Measurements from ENCODE around the gene SBF2.
"Not testable (repeated sequence)": the region's sequence is repeated elsewhere in the genome, so short reads cannot be mapped to it uniquely, and the experiment has no call there.

Gene SBF2

DNA sequence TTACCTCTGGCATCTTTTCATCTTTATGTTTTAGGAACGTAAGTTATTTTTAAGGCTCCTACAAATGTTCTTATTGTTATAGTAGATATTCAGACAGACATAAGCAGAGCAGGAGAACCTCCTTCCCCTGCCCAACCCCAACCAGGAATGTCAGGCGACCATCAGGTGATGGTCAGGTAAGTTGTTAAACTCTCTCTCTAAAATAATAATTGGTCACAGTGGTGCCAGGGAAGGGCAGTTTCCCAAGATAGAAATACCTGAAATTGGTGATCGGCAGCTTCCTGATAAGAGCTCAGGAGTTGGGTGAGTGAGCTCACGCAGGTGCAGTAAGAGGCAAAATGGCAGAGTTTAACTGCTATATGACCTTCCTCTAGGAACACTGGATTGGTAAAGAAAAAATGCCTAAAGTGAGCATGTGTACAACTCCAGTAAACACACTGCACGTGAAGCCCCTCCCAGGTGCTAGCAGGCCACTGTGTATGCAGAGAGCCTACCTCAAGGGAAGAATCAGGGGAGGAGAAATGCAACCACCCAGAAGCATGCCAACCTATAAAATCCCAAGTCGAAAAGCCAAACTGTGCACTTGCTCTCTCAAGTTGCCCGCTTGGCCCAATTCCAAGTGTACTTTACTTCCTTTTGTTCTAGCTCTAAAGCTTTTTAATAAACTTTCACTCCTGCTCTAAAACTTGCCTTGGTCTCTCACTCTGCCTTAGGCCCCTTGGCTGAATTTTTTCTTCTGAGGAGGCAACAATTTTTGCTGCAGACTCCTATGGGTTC is 273.9 kb downstream of the SBF2 start:
- DNase-seq (ENCODE audit: low read depth, low spot score) = no peak

DNA sequence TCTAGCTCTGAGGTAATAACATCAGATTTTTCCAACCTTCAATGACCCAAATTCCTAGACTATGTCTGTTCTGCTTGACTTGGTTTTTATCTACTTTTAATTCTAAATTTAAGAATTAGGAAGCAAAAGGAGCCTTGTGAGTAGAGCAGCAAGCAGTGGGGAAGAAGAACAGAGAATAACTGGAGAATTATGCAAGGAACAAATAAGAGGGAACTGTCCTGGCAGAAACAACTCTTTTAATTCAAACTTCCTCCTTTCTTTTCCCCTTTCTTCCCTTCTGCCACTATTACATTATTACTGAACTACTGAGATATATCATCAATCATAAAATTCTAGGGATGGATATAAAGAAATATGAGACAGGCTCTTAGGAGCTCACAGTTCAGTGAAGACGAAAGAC is 276.1 kb downstream of the SBF2 start:
- DNase-seq (ENCODE audit: low read depth, low spot score) = no peak

DNA sequence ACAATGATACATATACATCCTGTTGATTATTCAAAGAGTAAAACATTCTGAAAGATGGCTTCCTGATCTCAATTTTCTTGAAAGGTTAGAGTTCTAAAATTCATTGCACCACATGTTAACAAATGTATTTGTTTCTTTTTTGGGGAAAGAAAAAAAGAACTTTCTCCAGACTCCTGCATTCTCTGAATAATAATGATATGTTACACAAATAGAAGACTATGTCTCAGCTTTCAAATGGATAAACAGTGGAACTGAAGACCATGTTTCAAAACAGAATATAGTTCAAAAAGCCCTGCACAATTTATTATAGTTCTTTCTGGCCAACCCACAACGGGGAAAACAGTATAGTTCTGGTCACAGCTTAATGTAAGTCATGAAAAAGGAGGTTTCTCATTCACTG is 277.0 kb downstream of the SBF2 start:
- DNase-seq (ENCODE audit: low read depth, low spot score) = no peak

GRCh38 chr11:10012068-10012467 is 282.0 kb downstream of the SBF2 start:
- DNase-seq (ENCODE audit: low read depth, low spot score) = no peak

GRCh38 chr11:10005955-10006525 is 288.0 kb downstream of the SBF2 start:
- DNase-seq (ENCODE audit: low read depth, low spot score) = no peak

GRCh38 chr11:10004526-10005113 is 289.4 kb downstream of the SBF2 start:
- DNase-seq (ENCODE audit: low read depth, low spot score) = peak; percentile 26

DNA sequence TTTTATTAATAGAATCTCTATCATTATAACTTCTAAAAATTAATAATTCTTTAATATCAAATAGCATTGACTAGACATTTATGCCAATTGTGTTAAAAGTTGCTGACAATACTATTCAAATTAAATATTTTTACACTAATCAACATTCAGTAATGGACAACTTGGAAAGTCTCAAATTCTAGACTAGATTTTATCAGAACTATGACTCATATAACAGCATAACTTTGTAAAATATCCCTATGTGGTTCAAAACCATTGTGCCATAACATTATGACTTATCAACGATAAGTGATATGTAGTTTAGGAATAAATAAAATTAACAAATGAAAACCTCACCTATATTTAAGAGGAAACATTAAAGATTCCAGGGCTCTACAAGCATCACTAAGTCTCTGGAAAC is 291.8 kb downstream of the SBF2 start:
- DNase-seq (ENCODE audit: low read depth, low spot score) = no peak

DNA sequence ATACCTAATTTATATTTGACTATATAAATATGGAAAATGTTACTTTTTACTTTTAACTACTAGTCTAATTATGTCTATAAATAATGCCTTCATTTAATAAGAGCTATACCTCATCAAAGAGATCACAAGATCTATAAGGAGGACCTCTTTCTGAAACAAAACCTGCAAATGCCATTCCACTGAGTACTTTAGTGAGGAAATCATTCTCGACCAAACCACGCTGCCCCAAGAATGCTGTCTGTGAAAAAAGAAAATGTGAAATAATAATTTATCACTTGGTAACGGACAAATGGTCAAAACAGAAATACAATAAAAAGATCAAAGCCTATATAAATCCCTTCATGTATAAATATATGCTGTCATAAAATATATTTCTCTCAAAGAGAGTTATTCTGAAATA is 301.7 kb downstream of the SBF2 start:
- DNase-seq (ENCODE audit: low read depth, low spot score) = peak; percentile 48

- DNase-seq (ENCODE audit: low read depth, low spot score) = no peak
These were observed 303.6 kb downstream of the SBF2 start for GRCh38 chr11:9990221-9990973.

- DNase-seq (ENCODE audit: low read depth, low spot score) = not testable (repeated sequence)
These were observed 306.7 kb downstream of the SBF2 start for GRCh38 chr11:9987303-9987702.

- peak; percentile 17 for DNase-seq (ENCODE audit: low read depth, low spot score)
These were observed 311.0 kb downstream of the SBF2 start for GRCh38 chr11:9982796-9983579.

DNA sequence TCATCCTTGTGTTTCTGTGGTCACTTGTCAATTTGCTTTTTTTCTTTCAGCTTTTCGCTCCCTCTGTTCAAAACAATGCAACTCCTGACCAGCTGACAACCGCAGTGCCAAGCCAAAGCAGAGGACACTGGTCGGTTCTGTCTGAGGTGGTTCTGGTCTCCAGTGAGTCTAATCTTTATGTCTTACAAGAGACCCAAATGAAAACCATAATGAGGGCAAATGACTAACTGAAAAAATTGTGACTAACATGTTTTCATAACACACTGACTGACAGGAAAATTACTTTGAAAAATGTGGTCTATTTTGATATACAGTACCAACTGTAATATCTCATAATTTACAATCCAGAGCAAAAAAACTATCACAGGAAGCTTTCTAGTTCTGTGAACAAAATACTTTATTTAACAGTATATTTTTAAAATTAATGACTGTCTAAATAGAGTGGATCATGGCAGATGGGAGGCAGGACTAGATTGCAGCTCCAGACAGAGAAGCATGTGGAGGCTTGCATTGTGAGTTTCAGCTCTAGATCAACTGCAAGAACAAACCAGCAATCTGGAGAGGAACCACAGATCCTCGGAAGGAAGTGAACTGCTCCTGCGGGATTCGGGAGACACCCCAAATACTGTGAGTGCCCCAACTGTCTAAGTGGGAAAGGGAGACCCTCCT is 311.8 kb downstream of the SBF2 start:
- peak; percentile 16 for DNase-seq (ENCODE audit: low read depth, low spot score)

DNA sequence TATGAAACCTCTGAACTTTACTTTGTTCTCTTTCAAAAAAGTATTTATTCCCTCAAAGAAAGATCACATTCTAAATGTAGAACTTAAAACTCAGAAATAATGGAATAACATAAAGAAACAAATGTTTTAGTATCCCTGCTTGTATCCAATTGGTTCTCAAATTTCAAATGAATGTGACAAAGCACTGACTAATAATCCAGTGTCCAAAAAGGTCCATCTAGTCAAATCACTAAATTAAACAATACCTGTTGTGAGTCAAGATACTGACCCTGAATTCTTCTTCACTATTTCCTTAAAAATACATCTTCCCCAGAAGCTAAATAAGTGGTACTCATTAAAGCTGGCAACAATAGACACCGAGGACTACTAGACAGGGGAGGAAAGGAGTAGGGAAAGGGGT is 313.1 kb downstream of the SBF2 start:
- no peak for DNase-seq (ENCODE audit: low read depth, low spot score)

GRCh38 chr11:9977554-9977953 is 316.5 kb downstream of the SBF2 start:
- no peak for DNase-seq (ENCODE audit: low read depth, low spot score)

GRCh38 chr11:9974375-9974774 is 319.6 kb downstream of the SBF2 start:
- no peak for DNase-seq (ENCODE audit: low read depth, low spot score)

GRCh38 chr11:9973921-9974320 is 320.1 kb downstream of the SBF2 start:
- no peak for DNase-seq (ENCODE audit: low read depth, low spot score)

DNA sequence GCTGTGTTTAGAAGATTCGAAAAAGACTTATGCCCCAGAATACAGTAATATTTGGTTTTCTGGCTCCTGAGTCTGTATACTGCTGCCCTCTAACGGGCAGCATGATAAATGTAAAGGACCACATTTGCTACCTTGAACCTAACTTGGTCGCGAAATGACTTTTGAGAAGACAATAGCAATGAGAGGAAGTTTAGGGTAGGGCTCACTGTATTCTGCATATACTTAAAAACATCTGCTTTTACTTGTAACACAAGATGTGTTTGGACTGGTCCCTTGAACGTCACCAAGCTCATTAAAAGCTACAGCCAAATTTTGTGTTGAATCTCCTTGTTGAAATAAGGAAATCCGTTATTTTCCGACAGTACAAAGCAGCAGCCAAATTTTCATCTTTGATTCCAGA is 321.0 kb downstream of the SBF2 start:
- DNase-seq (ENCODE audit: low read depth, low spot score) = peak; percentile 68

DNA sequence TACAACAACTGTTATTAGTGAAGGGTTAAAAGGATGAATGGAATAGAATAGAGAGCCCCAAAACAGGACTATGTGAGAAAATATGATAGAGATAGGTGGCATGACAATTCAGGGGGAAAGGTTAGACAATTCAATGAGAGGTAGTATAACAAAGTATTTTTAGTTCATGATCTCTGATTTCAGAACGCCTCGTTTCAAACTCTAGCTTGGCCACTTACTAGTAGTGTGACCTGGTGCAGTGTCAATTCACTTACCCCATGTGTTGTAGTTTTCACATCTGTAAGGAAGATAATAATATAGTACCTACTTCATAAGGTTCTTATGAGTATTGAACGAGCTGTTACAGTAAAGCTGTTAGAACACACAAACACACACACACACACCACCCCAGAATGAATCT is 322.1 kb downstream of the SBF2 start:
- no peak for DNase-seq (ENCODE audit: low read depth, low spot score)

DNA sequence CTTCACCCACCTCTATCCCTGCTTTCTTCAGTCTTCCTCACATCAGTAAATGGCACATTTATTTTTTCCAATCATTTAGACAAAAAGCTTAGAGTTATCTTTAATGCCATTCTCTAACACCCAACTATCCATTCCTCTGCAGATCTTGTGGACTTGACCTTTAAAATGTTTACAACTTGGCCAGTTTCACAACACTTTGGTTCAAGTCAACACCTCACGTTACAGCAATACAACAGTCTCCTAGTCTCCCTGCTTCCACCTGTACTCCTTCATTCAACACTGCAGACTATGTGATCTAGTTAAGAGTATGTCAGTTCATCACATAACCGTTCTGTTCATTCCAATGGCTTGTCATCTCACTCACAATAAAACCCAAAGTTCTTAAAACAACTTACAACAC is 325.0 kb downstream of the SBF2 start:
- no peak for DNase-seq (ENCODE audit: low read depth, low spot score)

- no peak for DNase-seq (ENCODE audit: low read depth, low spot score)
These were observed 331.3 kb downstream of the SBF2 start for GRCh38 chr11:9962722-9963121.

DNA sequence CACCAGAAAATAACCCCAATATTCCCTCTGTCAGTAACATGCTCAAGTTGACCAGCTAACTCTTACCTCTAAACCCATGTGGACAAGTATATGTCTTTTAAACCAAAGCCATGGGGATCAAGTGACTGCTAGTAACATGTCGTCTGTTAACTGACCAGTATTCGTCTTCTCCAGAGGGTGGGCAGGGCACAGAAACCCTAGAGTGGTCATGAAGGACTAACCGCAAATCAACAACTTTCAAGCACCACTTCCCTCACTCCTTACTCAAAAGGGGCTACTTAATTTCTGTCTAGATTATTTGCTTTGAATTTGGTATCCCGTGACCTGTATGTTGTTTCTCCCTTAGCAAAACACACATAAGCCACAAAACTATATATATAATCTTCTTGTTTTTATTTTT is 336.9 kb downstream of the SBF2 start:
- no peak for DNase-seq (ENCODE audit: low read depth, low spot score)
